B cell (primary cell): ENCODE data around the gene LYST. TPM values are rescaled to one million over a fixed set of nuclear protein-coding genes. Genes with fewer than 3 reads are reported as not detected.

Source experiments
- ATAC-seq: fragments of 200-7000 bp; cut with Tn5 transposase; one replicate; pipeline ENCODE4 v1.10.0; 2021; ENCODE audit warnings: low read depth, mild to moderate bottlenecking, moderate number of reproducible peaks, moderate library complexity
- CTCF ChIA-PET: fragments of 350-600 bp; sonication (Branson Sonifier 250); formaldehyde crosslinking; loops from one replicate; lab custom pipeline; 2021; ENCODE audit warnings: antibody characterized with exemption, inconsistent platforms; lab: Charles Lee
- POLR2A ChIA-PET: fragments of 350-600 bp; sonication (Branson Sonifier 250); formaldehyde crosslinking; loops from one replicate; lab custom pipeline; 2021; ENCODE audit warnings: antibody characterized with exemption; lab: Charles Lee
- DNase-seq: peaks from one replicate; pipeline ENCODE4 v3.0.0; 2013
- H2AFZ ChIP-seq: 2 replicates; pipeline ENCODE4 v1.6.1; 2012; ENCODE audit warnings: mild to moderate bottlenecking, low read depth, low read length; ENCODE audit not compliant: insufficient read depth, poor library complexity, severe bottlenecking
- H3K27ac ChIP-seq, 2 donors: 1 replicate in 1 of 2; 2 replicates in 1 of 2; pipeline ENCODE4 v1.5.1; 2012 to 2013; ENCODE audit warnings: low read length in 2 of 2, mild to moderate bottlenecking in 2 of 2, moderate library complexity in 1 of 2
- H3K27me3 ChIP-seq, 4 experiments: fragments of 200-600 bp in 1 of 4; sonication (generic) in 1 of 4; replicated peaks in 1 of 4; 1 replicate in 2 of 4; 2 replicates in 2 of 4; pipeline versions ENCODE4 v1.6.1 to v1.7.0; 2013 to 2016; ENCODE audit warnings: low read length in 3 of 4, mild to moderate bottlenecking in 2 of 4, mixed read lengths in 1 of 4, moderate library complexity in 1 of 4; ENCODE audit not compliant: insufficient read depth in 4 of 4, control insufficient read depth in 3 of 4; ENCODE audit errors: control extremely low read depth in 1 of 4
- H3K36me3 ChIP-seq, 2 experiments: replicated peaks in 1 of 2; 1 replicate in 1 of 2; 2 replicates in 1 of 2; pipeline versions ENCODE4 v1.6.1 to v1.7.1; 2013; ENCODE audit warnings: low read length in 1 of 2; ENCODE audit not compliant: insufficient read depth in 2 of 2, control insufficient read depth in 1 of 2; ENCODE audit errors: control extremely low read depth in 1 of 2, extremely low read depth in 1 of 2
- H3K4me1 ChIP-seq, 2 donors: fragments of 200-600 bp in 1 of 2; sonication (generic) in 1 of 2; 1 replicate in 1 of 2; 2 replicates in 1 of 2; pipeline versions ENCODE4 v1.5.1 to v1.6.1; 2013 to 2017; ENCODE audit warnings: low read length in 2 of 2; ENCODE audit not compliant: control insufficient read depth in 2 of 2, insufficient read depth in 2 of 2
- H3K4me2 ChIP-seq: replicated peaks from 2 replicates; pipeline ENCODE3; 2012; ENCODE audit warnings: mild to moderate bottlenecking, low read depth, low read length; ENCODE audit not compliant: poor library complexity, severe bottlenecking
- H3K4me3 ChIP-seq, 5 experiments: fragments of 200-600 bp in 1 of 5; sonication (generic) in 1 of 5; 1 replicate in 3 of 5; 2 replicates in 2 of 5; pipeline versions ENCODE4 v1.5.1 to v1.7.0; 2011 to 2016; ENCODE audit warnings: low read length in 4 of 5, mild to moderate bottlenecking in 4 of 5, low read depth in 2 of 5, control low read depth in 1 of 5, moderate library complexity in 1 of 5; ENCODE audit not compliant: insufficient read depth in 1 of 5; ENCODE audit errors: control extremely low read depth in 1 of 5, extremely low read depth in 1 of 5
- H3K79me2 ChIP-seq: fragments of 200-600 bp; sonication (generic); one replicate; pipeline ENCODE4 v1.6.0; 2016; ENCODE audit warnings: low read length; ENCODE audit not compliant: control insufficient read depth, insufficient read depth
- H3K9ac ChIP-seq: fragments of 200-600 bp; sonication (generic); 2 replicates; pipeline ENCODE4 v1.6.1; 2017; ENCODE audit warnings: mild to moderate bottlenecking, low read length, moderate library complexity
- H3K9me3 ChIP-seq, 3 donors: one replicate each; pipeline versions ENCODE4 v1.6.1 to v1.7.1; 2013; ENCODE audit warnings: low read length in 2 of 3; ENCODE audit not compliant: control insufficient read depth in 2 of 3, insufficient read depth in 1 of 3; ENCODE audit errors: control extremely low read depth in 1 of 3
- H4K20me1 ChIP-seq: 2 replicates; pipeline ENCODE4 v1.6.0; 2012; ENCODE audit warnings: mild to moderate bottlenecking, low read length; ENCODE audit not compliant: insufficient read depth, control insufficient read depth, poor library complexity, severe bottlenecking
- H3K27ac Mint-ChIP-seq: one replicate; pipeline ENCODE4 v1.8.0; 2021; ENCODE audit warnings: mixed read lengths
- H3K27me3 Mint-ChIP-seq: one replicate; pipeline ENCODE4 v1.8.0; 2021; ENCODE audit warnings: mixed read lengths
- H3K4me1 Mint-ChIP-seq: one replicate; pipeline ENCODE4 v1.8.0; 2021; ENCODE audit warnings: mixed read lengths
- H3K4me3 Mint-ChIP-seq: one replicate; pipeline ENCODE4 v1.8.0; 2021; ENCODE audit warnings: mixed read lengths
- H3K9me3 Mint-ChIP-seq: one replicate; pipeline ENCODE4 v1.8.0; 2022; ENCODE audit warnings: mixed read lengths; ENCODE audit not compliant: insufficient read depth
- CTCF ChIP-seq: fragments of 200-600 bp; IDR thresholded peaks from one replicate; pipeline ENCODE4 v1.8.0; 2022; ENCODE audit warnings: antibody characterized with exemption, mild to moderate bottlenecking
- EZH2 ChIP-seq: IDR thresholded peaks from 2 replicates; pipeline ENCODE4 v1.6.1; 2012; ENCODE audit warnings: borderline replicate concordance, low read depth, mild to moderate bottlenecking, moderate library complexity, low read length; ENCODE audit not compliant: insufficient read depth, poor library complexity, severe bottlenecking
- WGBS: methylation state at CpG from one replicate; pipeline ENCODE4 v1.1.5; 2013; ENCODE audit warnings: missing lambda C conversion rate; ENCODE audit not compliant: insufficient coverage; 5-methylcytosine and 5-hydroxymethylcytosine counted together
- intact Hi-C: fragments of 100-400 bp; cut with micrococcal nuclease; formaldehyde crosslinking; loops from one replicate; pipeline ENCODE4 v1.10.0; 2022
- polyA plus RNA-seq: library from polyadenylated mRNA; depleted of rRNA; stranded (reverse); fragments of >200 nt; gene quantifications from 2 replicates; pipeline ENCODE4 v1.2.3, GENCODE V29; 2012
- total RNA-seq, 2 donors: library from RNA; stranded (reverse); fragments of 120-200 nt in 1 of 2; gene quantifications; 1 replicate in 1 of 2; 2 replicates in 1 of 2; pipeline versions ENCODE4 v1.2.3 to v1.2.4, GENCODE V29; 2013 to 2022

Gene LYST
- total and polyA plus RNA-seq, 2 donors (not counting 1 experiment from before 2014, with no cell fraction given) = 50.4 to 120 TPM

- CTCF ChIA-PET = no interaction called here
- DNase-seq = no peak
- H4K20me1 ChIP-seq = no peaks in the 10 kb centered on the region
Measured at GRCh38 chr1:235635938-235636662, 230.6 kb downstream of the LYST start.

More at GRCh38 chr1:235635938-235636662, 230.6 kb downstream of the LYST start:
- no peaks in the 10 kb centered on the region for H3K9me3 Mint-ChIP-seq
- H3K9me3 ChIP-seq = peaks cover 0 to 2% (median 0%) of the 10 kb centered on the region in 3 donors
- TF ChIP-seq EZH2 (no peak), CTCF (no peak)
- POLR2A ChIA-PET = no interaction called here
- H3K9ac ChIP-seq = no peak overlapping the region
- H3K27me3 ChIP-seq = peaks cover 0 to 12% (median 2%) of the 10 kb centered on the region in 4 experiments
- no peak overlapping the region for H3K27ac ChIP-seq
- peaks cover 39% of the 10 kb centered on the region for H3K27me3 Mint-ChIP-seq
- no peak overlapping the region for H2AFZ ChIP-seq
- peaks cover 6 to 7% of the 10 kb centered on the region in 2 donors for H3K4me1 ChIP-seq
- H3K4me3 ChIP-seq = no peak overlapping the region
- no peaks in the 10 kb centered on the region for H3K79me2 ChIP-seq
- no peak overlapping the region for H3K4me2 ChIP-seq
- H3K4me1 Mint-ChIP-seq = peaks cover 10% of the 10 kb centered on the region
- H3K36me3 ChIP-seq = no peaks in the 10 kb centered on the region
- 64% methylated on average over 11 of the region's 12 CpGs for WGBS
- intact Hi-C loops = no loop called here
- H3K27ac Mint-ChIP-seq = no peak overlapping the region
- no peak for ATAC-seq
- no peak overlapping the region for H3K4me3 Mint-ChIP-seq
